ENCODE measurements around the gene ARRDC3.

ARRDC3 gene

DNA sequence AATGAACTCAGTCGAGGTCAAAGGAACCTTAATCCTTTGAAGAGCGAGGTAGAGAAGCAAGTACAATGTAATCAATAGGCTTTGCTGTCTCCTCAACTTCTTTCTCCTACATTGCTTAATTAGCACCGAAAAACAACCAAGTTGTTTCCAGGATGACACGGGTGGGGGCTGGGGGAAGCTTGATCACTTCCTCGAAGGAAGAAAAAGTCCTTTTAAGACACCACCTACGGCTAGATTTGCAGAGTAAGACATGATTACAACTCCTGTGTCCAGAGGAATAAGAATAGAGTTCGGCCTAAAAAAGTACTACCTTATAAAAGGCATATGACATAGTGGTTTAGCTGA lies 811 bp upstream of the ARRDC3 start:
- DNase-seq: no peak

DNA sequence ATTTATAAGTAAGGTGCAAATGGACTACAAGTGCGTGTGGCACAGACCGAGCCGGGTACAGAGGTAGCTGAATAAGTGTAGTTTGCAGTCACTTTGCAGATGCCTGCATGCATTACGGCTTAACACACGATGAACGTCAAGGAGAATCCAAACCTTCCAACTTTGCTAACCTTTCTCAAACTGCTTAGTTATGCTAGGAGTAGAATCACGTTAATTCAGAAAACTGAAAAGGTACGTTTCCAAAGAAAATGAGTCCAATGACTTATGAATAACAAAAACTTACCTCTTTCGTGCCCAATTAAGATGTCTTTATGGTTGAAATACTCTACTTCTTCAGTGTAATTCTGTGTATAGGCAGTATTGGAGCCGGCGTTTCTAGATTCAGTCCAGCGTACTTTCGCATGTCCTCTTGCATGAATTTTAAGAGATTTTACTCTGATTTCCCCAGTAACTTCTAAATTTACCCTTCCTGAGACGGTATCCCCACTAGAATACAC lies 539 bp downstream of the ARRDC3 start:
- peak; percentile 6 to 16 for DNase-seq

DNA sequence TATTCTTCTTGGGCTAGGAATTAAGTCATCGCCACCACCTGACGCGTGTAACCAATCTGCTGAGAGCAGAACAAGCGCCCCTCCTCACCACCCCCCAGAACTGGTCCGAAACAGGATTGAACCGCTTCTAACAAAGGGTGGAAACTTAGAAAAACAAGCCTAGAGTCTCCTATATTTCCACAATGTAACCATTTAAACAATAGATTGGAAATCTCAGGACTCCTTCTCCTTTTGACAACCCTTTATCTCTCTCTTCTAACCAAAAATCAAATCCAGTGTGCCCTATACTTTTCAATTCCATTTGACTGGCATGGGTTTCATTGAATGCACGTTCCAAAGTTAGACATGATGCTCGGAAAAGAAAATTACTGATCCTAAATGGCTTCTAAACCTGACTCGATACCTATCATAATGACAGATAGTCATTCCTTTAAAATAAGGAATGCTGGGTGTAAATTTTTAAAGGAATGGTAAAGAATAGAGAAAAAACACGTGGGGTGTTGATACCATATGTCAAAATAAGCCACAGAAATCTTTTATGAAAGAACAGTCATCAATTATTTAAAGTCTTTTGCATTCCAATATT lies 1.2 kb downstream of the ARRDC3 start:
- peak; percentile 52 to 66 for DNase-seq

DNA sequence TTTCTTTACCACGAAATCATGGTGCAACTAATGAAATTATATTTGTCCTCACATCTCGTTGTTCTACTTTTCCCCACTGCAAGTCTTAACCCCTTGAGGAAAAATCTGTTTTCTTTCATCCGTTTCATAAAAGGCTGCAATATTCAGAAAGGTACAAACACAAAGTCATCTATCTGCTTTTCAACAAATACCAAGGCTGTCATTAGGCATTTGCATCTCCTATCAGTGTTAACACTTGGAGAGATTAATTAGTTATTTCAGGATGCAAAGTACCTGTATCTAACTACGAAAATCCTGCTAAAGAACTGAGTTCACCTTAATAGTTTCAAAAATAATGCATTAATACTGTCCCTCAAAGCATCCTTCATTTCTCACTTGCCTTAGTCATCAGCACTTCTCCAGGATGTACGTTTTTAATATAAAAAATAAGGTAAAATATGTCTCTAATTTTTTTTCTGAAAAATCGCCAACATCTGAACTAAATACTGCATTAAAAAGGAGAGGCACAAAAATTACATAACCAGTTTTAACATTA lies 1.8 kb downstream of the ARRDC3 start:
- DNase-seq: no peak

DNA sequence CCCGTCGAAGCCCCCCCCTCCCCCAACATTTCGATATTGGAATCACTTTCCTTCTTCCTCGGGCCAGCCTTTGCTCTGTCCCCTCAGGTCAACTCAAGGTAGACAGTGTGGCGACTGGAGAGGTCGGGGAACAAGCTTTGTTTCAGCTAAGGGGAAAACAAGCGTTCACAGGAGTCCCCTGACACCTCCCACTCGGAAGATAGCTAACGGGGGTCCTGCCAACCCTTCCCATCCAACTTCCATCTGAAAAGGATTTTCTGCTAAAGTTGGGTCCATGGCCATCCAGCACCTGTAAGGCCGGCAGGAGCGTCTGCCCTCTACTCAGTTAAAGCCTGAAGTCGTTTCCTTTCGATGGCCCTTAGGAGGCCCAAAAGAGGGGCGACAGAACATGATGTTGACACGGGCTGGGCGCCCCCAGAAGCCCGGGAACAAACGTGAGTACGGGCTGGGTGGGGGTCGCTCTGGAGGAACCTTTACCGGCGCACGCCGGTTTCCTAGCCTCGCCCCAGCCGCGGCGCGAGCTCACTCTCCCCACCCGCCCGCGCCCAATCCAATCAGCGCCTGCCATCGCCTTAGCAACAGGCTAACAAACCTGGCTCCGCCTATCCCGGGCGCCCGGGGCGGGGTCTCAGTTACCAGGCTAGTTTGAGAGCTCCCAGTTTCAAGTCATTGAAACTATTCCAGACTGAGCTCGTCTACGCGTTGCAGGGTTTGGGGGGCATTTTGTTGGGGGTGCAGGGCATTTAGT lies 2.5 kb downstream of the ARRDC3 start:
- DNase-seq: peak; percentile 97 to 98

DNA sequence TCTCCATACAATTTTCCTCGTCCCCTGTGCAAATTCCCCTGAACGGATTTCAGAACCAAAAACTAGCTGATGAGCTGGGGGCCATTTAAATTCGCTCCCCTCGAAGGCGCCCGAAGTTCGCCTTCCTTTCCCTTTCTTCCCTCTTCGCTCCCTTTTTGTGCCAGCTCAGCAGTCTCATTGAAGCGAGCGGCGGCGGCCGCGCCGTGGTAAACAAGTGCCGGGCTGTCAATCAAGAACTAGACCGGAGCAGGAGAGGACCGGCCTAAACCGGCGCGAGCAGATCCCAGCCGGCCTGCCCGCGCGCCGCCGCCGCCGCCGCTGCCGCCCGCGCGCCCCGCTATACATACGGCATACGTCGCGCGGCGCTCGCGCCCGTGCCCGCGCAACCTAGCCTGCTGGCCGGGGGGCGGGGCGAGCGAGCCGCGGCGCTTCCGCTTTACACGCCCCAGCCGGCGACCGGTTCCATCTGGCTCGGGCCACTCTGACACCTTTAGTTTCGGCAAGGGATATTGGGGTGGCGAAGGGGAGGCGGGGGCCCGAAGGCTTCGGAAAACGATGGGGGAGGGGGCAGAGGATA lies 3.1 kb downstream of the ARRDC3 start:
- peak; percentile 90 to 93 for DNase-seq

DNA sequence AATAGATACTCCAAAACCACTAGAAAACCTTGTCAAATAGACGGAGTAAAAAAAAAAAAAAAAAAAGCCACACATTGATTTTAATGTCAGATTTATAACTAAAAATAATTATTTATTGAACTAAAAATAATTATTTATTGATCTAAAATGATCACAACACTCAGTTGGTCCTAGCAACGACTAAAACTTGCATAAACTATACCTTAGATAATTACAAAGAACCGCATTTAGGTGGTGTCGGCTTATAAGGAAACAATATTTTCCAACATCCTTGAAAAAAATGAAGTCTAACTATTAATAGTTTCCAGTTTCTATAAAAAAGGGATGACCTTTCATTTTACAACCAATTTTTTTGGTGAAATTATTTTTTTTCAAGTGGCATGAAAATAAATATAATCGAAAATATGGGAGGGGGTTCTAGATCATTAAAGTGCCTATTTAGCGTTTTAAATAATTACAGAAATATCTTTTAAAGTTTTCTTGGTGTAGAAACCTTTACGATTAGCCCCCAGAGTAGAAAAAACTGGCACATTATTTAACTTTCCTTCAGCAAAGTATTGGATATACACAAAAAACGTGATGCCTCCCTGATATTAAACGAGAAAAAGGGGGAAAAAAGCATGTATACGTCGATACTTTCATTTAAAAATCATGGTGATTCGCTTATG lies 3.7 kb downstream of the ARRDC3 start:
- DNase-seq: no peak

DNA sequence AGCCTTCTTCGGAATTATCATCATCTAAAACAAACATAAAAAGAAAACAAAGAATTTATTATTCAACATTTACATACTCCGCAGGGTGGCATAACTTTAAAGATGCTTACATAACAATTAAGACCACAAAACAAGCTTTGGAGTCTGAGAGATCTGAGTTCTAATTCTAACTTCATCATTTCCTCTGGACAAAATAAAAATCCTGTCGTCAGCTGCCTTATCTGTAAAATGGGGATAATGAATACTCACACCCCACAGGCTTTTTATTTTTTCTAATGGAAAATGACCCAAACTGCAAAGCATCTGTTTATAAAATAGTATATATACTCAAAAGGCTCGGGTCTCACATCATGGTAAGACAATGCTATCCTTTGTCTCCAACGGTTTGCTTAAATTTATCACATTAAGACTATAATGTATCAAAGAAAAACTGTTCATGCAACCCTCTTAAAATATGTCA lies 4.3 kb downstream of the ARRDC3 start:
- DNase-seq: no peak

DNA sequence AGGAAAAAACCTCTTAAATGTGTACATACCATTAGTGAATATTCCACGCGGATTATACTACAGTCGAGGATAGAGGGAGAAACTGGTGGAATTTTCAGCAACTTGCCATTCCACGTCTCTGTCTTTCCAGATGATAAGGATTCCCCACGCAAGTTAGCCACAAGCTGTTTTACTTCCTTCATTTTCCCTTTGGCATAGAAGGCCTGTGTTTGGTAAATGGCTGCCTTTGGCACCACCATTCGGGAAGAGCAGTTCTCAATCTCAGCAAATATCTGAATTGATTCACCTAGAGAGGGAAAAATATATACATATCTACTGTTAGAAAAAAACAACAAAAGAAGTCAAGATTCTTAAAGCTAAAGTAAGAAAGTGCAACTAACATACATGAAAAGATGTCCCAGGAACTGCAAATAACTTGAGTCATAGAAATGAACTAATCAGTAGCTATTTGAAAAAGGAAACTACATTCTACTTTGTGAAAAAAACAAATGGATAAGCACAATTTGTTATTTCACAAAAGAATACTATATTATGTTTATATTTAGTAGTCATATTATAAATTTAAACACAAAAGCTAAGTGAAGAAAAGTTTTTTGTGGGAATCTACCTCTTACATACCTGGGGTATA lies 8.1 kb downstream of the ARRDC3 start:
- DNase-seq: no peak

DNA sequence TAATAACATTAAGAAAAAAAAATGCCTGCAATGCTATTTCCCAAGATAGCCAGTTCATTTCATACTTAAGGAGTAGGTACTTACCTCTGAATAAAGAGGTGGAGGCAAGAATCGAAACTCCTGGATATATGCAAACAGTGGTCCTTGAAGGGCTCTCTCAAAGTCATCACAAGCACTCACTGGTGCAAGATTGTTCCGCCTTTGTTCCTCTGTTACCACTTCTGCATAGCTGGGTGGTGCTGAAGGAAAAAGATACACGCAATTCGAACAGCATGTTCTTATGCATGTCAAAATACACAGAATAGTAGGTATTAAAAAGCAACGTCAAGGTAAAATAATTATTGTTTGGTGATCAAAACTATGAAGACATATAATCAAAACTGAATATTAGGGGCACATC lies 9.5 kb downstream of the ARRDC3 start:
- DNase-seq: no peak

DNA sequence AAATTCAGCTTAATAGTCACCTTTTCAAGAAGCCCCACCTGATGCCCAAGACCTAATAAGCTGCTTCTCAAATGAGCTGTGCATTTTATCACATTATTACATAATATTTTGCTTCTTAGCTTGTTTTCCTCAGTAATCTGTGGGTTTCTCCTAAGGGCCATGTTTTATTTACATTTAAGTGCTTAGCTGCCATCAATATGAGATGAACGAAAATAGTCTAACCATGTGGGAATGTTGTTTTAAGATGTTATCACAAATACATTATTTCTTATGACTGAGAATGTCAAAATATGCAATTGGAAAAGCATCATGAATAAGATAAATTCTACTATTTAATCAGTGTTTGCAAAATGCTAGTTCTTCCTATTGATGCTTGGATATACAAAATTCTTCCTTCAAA lies 10.1 kb downstream of the ARRDC3 start:
- no peak for DNase-seq

DNA sequence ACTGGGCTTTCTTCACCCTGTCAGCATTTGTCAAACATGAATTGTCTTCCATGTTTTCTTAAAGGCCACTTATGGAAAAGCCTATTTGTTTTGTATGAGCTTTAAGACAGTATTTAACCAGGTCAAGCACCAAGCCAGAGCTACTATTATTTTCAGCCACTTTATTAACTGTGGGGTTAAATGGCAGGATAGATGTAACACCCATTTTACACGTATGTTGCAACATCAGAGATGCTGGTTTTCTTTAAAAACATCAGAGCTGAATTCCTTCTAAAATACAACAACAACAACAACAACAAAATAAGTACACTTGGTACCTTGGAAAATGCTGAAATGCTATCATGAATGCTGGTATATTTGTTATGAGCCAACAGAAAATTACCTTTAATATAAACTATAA lies 13.6 kb downstream of the ARRDC3 start:
- no peak for DNase-seq

DNA sequence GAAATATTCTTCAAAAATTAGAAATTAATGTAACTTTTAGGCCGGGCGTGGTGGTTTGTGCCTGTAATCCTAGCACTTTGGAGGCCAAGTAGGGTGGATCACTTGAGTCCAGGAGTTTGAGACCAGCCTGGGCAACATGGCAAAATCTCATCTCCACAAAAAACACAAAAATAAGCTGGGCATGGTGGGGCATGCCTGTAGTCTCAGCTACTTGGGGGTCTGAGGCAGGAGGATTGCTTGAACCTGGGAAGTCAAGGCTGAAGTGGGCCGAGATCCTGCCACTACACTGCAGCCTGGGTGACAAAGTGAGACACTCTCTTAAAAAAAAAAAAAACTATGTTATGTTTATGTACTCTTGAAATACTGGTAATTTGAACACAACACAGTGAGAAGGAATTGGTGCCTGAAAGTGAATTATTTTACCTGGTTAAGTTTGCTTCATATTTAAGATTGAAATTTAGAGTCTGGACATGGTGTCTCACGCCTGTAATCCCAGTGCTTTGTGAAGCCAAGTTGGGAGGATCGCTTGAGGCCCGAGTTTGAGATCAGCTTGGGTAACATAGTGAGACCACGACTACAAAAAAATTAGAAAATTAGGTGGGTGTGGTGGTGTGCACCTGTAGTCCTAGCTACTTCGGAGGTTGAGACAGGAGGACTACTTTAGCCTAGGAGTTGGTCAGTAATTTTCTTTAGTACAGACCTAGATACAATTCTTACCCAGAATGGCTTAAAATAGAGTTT lies 15.0 kb downstream of the ARRDC3 start:
- DNase-seq: no peak

DNA sequence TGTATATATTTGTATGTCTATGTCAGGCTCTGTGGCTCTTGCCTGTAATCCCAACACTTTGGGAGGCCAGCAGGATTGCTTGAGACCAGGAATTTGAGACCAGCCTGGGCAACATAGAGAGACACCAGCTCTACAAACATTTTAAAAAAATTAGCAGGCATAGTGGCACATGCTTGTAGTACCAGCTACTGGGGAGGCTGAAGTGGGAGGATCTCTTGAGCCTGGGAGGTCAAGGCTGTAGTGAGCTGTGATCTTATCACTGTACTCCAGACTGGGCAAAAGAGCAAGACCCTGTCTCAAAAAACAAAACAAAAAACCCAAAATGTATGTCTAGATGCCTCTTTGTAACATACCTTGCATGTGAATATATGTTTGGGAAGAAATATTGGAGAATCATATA lies 15.8 kb downstream of the ARRDC3 start:
- no peak for DNase-seq

DNA sequence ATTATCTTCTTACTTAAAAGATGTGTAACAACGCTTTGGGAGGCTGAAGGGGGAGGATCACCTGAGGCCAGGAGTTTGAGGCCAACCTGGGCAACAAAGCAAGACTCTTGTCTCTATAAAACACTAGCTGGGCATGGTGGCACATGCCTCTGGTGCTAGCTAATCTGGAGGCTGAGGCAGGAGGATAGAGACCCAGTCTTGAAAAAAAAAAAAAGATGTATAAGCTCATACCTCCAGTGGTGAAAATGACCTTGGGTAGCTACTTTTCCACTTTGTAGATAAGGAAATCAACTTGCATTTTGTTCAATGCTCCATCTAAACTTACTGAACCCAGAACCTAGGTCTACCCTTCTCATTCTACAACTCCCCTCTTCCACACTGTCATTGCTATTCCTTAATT lies 16.6 kb downstream of the ARRDC3 start:
- no peak for DNase-seq

DNA sequence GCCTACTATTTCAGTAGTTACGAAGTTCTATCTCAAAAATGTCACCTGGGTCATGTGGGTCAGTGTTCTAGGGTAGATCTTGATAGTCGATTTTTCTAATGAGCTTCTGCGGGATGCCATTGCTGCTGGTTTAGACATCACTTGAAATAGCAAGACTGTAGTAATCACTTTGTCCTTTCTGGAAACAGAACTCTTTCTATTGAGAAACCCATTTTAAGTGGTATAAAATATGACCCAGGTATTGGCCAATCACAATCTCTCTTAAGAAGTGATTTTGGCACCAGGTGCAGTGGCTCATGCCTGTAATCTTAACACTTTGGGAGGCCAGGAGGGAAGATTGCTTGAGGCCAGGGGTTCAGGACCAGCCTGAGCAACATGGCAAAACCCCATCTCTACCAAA lies 17.6 kb downstream of the ARRDC3 start:
- no peak for DNase-seq

DNA sequence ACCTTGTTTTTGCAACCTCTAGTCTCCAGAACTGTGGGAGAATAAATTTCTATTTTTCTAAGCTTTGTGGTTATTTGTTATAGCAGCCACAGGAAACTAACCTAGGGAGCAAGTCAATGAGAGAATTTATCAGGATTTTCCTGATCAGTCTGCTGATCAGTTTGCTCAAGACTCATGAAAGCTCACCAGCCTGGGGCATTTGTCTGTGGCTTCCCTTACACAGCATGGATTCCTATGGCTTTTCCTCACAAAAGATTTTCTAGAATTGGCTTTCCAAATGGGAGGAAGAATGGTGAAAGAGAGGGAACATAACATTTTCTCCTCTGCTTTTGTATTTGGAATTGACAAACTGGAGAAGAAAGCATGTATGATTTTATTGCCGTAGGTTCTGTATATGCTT lies 20.2 kb downstream of the ARRDC3 start:
- no peak for DNase-seq

DNA sequence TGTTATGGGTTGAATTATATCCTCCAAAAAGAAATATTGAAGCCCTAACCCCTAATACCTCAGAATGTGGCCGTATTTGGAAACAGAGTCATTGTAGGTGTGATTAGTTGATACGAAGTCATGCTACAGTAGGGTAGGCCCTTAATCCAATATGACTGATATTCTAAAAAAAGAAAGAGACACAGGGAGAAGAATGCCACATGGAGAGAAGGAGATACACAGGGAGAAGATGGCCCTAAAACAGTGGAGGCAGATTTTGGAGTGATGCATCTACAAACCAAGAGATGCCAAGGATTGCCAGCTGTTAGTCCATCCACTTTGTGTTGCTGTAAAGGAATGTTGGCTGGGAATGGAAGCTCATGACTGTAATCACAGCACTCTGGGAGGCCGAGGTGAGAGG lies 21.3 kb downstream of the ARRDC3 start:
- no peak for DNase-seq

DNA sequence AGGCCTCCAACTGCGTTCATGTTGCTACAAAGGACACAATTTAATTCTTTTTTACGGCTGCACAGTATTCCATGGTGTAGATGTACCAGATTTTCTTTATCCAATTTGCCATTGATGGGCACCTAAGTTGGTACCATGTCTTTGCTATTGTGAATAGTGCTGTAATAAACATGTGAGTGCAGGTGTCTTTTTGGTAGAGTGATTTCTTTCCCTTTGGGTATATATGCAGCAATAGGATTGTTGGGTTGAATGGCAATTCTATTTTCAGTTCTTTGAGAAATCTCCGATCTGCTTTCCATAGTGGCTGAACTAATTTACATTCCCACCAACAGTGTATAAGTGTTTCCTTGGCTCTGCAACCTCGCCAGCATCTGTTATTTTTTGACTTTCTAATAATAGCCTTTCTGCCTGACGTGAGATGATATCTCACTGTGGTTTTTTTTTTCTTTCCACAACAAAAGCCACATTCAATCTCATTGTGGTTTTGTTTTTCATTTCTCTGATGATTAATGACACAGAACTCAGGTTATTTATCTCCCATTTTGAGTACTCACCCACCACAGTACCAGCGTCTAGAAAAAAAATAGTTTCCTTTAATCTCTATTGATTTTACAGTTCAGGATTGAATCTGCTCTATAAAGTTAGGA lies 21.9 kb downstream of the ARRDC3 start:
- no peak for DNase-seq

DNA sequence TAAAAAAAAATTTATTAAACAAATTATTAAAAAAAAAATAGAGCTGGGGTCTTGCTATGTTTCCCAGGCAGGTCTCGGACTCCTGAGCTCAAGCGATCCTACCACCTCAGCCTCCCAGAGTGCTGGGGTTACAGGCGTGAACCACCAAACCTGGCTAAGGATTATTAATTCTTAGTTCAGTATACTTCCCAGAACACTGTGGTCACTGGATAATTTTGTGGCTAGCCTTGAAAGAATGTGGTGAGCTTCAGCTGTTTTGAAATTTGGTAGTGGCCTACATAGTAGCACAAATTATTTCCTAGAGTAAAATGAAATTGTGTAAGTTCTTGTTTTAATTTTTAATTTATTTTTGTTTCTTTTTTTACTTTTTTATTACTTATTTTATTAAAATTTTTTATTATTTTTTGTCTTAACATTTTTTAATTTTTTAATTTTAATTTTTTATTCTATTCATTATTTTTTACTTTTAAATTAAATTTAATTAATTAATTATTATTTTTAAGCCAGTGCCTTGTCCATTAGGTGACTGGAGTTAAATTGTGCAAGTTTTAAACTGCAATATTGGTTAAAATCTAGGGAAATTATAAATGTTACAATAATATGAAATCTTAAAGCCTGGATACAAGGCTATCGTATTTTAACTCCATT lies 23.0 kb downstream of the ARRDC3 start:
- no peak for DNase-seq

DNA sequence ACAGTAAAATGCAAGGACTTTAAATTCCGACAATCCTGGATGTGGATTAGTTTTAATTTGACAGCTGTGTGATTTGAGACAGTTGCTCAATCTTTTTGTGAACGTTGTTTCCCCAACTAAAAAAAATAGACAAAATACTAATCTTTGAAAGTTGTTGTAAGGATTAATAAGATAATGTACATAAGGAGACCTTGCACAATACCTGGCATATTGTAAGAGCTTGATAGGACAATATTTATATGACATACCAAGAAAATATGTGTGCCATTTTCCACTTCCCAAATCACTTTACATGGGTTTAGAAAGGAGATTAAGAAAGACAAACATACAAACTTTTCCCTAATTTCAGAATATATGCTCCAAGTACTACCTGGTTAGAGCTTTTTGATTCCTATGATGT lies 25.3 kb downstream of the ARRDC3 start:
- DNase-seq: no peak

Data from activated CD4-positive, alpha-beta T cell treated with anti-CD3 and anti-CD28 coated beads for 4 hours (primary cell).